ENCODE results near the gene ATP8A2. TPM values are rescaled to one million over a fixed set of nuclear protein-coding genes. Genes with fewer than 3 reads are reported as not detected.
A peak's percentile ranks its signal among the peaks of the same experiment; 100 is the strongest.

ATP8A2 gene
- total RNA-seq, 1 experiment from 2014 or later: 5.2 TPM

- Mint-ChIP-seq H3K36me3 (peaks cover 28% of the 10 kb centered on the region), H3K27me3 (ENCODE audit: low read depth) (no peaks in the 10 kb centered on the region), H3K4me3 (no peak overlapping the region), H3K9me3 (no peaks in the 10 kb centered on the region), H3K4me1 (no peaks in the 10 kb centered on the region), H3K27ac (no peak overlapping the region)
- TF ChIP-seq HMGXB4 (CRISPR knock-in tag; IDR thresholded peaks at IDR 0.05) (no peak), USF1 (CRISPR knock-in tag; IDR thresholded peaks at IDR 0.05) (no peak), ZNF512 (CRISPR knock-in tag; IDR thresholded peaks at IDR 0.05; ENCODE audit: borderline replicate concordance) (no peak), GRHL2 (CRISPR knock-in tag; IDR thresholded peaks at IDR 0.05; ENCODE audit: insufficient replicate concordance, severe bottlenecking) (no peak), TEAD4 (CRISPR knock-in tag; IDR thresholded peaks at IDR 0.05) (no peak), ZNF317 (CRISPR knock-in tag; IDR thresholded peaks at IDR 0.05; ENCODE audit: borderline replicate concordance, low read depth) (no peak), NR2C2 (CRISPR knock-in tag; IDR thresholded peaks at IDR 0.05) (no peak), ZNF219 (CRISPR knock-in tag; IDR thresholded peaks at IDR 0.05; ENCODE audit: borderline replicate concordance) (no peak), ZNF671 (CRISPR knock-in tag; IDR thresholded peaks at IDR 0.05) (no peak), ZBTB43 (CRISPR knock-in tag; IDR thresholded peaks at IDR 0.05) (no peak), SMAD3 (CRISPR knock-in tag; IDR thresholded peaks at IDR 0.05; ENCODE audit: borderline replicate concordance) (no peak), JUN (CRISPR knock-in tag; IDR thresholded peaks at IDR 0.05) (no peak)
- POLR2A ChIA-PET: interaction anchor here (0.6 kb wide), 1 partner anchor 994 kb away, joined by 3 read pairs; no protein-coding TSS in a partner anchor
- DNase-seq (ENCODE audit: low spot score) (no peak), ATAC-seq (no peak)
- CTCF ChIA-PET: no interaction called here
These were observed 35.9 kb upstream of the ATP8A2 start for GRCh38 chr13:25335856-25336255.

- DNase-seq (ENCODE audit: low spot score) (no peak), ATAC-seq (peak; percentile 34)
- Mint-ChIP-seq H3K9me3 (peaks cover 1% of the 10 kb centered on the region; the same call in 1 of the 2 replicates), H3K27ac (peak overlapping the region; percentile 47), H3K4me1 (peaks cover 33% of the 10 kb centered on the region), H3K36me3 (peaks cover 5% of the 10 kb centered on the region; the same call in 1 of the 2 replicates), H3K4me3 (no peak overlapping the region), H3K27me3 (ENCODE audit: low read depth) (no peaks in the 10 kb centered on the region)
- CTCF ChIA-PET: interaction anchor here (1.2 kb wide), 1 partner anchor 30 kb away, joined by 4 read pairs; no protein-coding TSS in a partner anchor
- TF ChIP-seq SMAD4 (CRISPR knock-in tag; IDR thresholded peaks at IDR 0.05) (no peak), CBFB (CRISPR knock-in tag; IDR thresholded peaks at IDR 0.05; ENCODE audit: low read depth) (no peak), MYBL2 (CRISPR knock-in tag; IDR thresholded peaks at IDR 0.05) (no peak), ZNF281 (CRISPR knock-in tag; IDR thresholded peaks at IDR 0.05) (no peak), FOXP1 (CRISPR knock-in tag; IDR thresholded peaks at IDR 0.05; ENCODE audit: borderline replicate concordance) (no peak), ATF3 (CRISPR knock-in tag; conservative IDR thresholded peaks at IDR 0.05) (no peak), E2F1 (CRISPR knock-in tag; IDR thresholded peaks at IDR 0.05) (no peak), RELA (CRISPR knock-in tag; IDR thresholded peaks at IDR 0.05; ENCODE audit: borderline replicate concordance) (no peak), ZNF317 (CRISPR knock-in tag; IDR thresholded peaks at IDR 0.05; ENCODE audit: borderline replicate concordance, low read depth) (no peak), ZNF232 (CRISPR knock-in tag; IDR thresholded peaks at IDR 0.05) (no peak), NR1H2 (CRISPR knock-in tag; IDR thresholded peaks at IDR 0.05) (no peak), RORB (CRISPR knock-in tag; IDR thresholded peaks at IDR 0.05) (no peak), MXD4 (CRISPR knock-in tag; IDR thresholded peaks at IDR 0.05; ENCODE audit: borderline replicate concordance) (no peak), KAT7 (CRISPR knock-in tag; IDR thresholded peaks at IDR 0.05; ENCODE audit: borderline replicate concordance) (no peak)
- POLR2A ChIA-PET: no interaction called here
These were observed 26.2 kb upstream of the ATP8A2 start for GRCh38 chr13:25345576-25345975.

Measured in WTC11 (cell line).